ENCODE results near the gene GINS3. TPM values are rescaled to one million over a fixed set of nuclear protein-coding genes. Genes with fewer than 3 reads are reported as not detected.
A peak's percentile ranks its signal among the peaks of the same experiment; 100 is the strongest.

GINS3 gene
- total RNA-seq, 1 donor from 2014 or later: 22.2 TPM

DNA sequence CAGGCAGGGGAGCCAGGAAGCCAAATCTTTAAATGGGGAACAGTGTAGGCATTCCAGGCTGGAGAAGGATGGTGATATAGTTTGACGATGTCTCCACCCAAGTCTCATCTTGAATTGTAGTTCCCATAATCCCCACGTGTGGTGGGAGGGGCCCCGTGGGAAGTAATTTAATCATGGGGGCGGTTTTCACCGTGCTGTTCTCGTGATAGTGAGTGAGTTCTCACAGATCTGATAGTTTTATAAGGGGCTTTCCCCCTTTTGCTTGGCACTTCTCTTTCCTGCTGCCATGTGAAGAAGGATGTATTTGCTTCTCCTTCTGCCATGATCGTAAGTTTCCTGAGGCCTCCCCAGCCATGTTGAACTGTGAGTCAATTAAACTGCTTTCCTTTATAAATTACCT lies 28.8 kb downstream of the GINS3 start:
- no peak for TF ChIP-seq CTCF (conservative IDR thresholded peaks at IDR 0.05)
- Mint-ChIP-seq H3K4me1 (no peaks in the 10 kb centered on the region), H3K27me3 (ENCODE audit: low read depth) (no peaks in the 10 kb centered on the region)

DNA sequence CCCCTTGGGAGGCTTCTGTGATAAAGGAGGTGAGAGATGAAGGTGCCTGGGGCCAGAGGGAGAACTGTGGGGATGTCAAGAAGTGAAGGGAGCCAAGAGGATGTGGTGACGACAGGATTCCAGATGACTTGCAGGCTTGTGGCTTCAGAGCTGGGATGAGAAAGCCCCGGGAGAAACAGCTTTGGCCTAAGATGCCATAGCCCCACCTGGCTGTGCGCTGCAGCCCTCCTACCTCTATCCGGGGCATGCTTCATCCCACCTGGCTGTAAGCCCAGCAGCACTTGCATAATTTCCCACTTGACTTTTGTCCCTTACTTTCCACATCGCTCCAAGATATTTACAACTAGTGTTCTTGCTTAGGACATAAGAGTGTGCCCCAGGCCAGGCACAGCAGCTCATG lies 29.3 kb downstream of the GINS3 start:
- Mint-ChIP-seq H3K4me1 (no peaks in the 10 kb centered on the region), H3K27me3 (ENCODE audit: low read depth) (no peaks in the 10 kb centered on the region), H3K9me3 (no peaks in the 10 kb centered on the region), H3K36me3 (ENCODE audit: low read depth) (no peaks in the 10 kb centered on the region), H3K4me3 (no peak overlapping the region), H3K27ac (ENCODE audit: unreplicated experiment) (no peak overlapping the region)
- no peak for TF ChIP-seq CTCF (conservative IDR thresholded peaks at IDR 0.05)
- DNase-seq (ENCODE audit: low read depth, low spot score): no peak

More for the DNA sequence above, 28.8 kb downstream of the GINS3 start:
- DNase-seq (ENCODE audit: low read depth, low spot score): no peak
- Mint-ChIP-seq H3K27ac (ENCODE audit: unreplicated experiment) (no peak overlapping the region), H3K4me3 (no peak overlapping the region), H3K36me3 (ENCODE audit: low read depth) (no peaks in the 10 kb centered on the region), H3K9me3 (no peaks in the 10 kb centered on the region)

DNA sequence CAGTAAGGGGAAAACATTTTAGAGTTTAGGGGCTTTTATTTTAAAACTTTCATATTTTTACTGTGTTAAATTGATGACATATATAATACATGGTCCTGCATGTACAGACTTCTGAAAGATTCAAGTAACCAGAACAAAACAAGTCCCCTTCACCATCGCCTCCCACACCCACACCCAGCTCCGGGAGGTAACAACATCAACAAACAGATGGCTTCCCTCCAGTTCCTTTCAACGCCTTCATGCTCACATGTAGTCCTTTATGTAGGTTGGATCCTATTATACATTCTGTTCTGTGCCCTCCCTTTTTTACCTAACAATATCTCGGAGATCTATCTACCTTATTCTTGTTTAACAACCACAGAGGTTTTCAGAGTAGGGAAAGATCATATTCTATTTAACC lies 30.5 kb downstream of the GINS3 start:
- Mint-ChIP-seq H3K9me3 (no peaks in the 10 kb centered on the region), H3K27ac (ENCODE audit: unreplicated experiment) (no peak overlapping the region), H3K4me1 (no peaks in the 10 kb centered on the region), H3K27me3 (ENCODE audit: low read depth) (peaks cover 6% of the 10 kb centered on the region), H3K4me3 (no peak overlapping the region), H3K36me3 (ENCODE audit: low read depth) (no peaks in the 10 kb centered on the region)
- TF ChIP-seq CTCF (conservative IDR thresholded peaks at IDR 0.05): no peak
- DNase-seq (ENCODE audit: low read depth, low spot score): no peak

GRCh38 chr16:58425245-58425644 lies 33.0 kb downstream of the GINS3 start:
- no peak overlapping the region for H3K4me3 Mint-ChIP-seq
- H3K36me3 Mint-ChIP-seq (ENCODE audit: low read depth): no peaks in the 10 kb centered on the region
- peaks cover 6% of the 10 kb centered on the region for H3K4me1 Mint-ChIP-seq
- TF ChIP-seq CTCF (conservative IDR thresholded peaks at IDR 0.05): no peak
- H3K27ac Mint-ChIP-seq (ENCODE audit: unreplicated experiment): peak overlapping the region; percentile 43
- DNase-seq (ENCODE audit: low read depth, low spot score): no peak
- no peaks in the 10 kb centered on the region for H3K9me3 Mint-ChIP-seq
- peaks cover 16% of the 10 kb centered on the region for H3K27me3 Mint-ChIP-seq (ENCODE audit: low read depth)

DNA sequence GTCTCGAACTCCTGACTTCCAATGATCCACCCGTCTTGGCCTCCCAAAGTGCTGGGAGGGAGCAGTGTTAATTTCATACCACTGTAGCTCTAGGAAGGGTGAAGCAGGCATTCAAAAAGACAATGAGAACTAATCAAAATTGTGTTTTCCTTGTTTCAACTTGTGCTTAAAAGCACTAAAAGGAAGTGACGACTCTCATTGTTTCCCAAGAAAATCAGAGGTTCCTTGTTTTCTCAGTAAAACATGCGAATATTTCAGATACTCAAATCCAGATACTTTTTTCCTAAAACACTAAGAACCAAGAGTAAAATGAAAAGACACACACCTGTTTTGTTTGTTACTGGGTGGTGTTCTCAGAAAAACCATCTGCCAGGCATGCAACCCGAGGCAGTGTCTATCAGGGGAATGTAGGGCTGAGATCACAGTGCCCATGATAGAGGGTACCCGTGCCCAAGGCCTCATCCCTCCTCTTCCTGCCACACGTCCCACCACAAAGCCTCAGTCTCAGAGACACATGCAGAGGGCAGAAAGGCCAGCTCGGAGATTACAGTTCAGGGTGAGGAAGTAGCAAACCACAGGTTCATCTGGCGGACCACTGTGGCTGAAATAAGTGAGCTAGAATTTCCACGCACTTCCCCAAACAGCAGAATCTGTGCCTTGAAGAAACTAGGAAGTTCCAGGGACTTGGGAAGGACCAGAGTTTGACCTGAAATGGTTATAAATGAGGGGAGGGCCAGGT lies 33.7 kb downstream of the GINS3 start:
- no peak for TF ChIP-seq CTCF (conservative IDR thresholded peaks at IDR 0.05)
- H3K36me3 Mint-ChIP-seq (ENCODE audit: low read depth): no peaks in the 10 kb centered on the region
- H3K9me3 Mint-ChIP-seq: no peaks in the 10 kb centered on the region
- H3K27me3 Mint-ChIP-seq (ENCODE audit: low read depth): peaks cover 16% of the 10 kb centered on the region
- no peak for DNase-seq (ENCODE audit: low read depth, low spot score)
- peaks cover 6% of the 10 kb centered on the region for H3K4me1 Mint-ChIP-seq
- H3K27ac Mint-ChIP-seq (ENCODE audit: unreplicated experiment): no peak overlapping the region
- H3K4me3 Mint-ChIP-seq: no peak overlapping the region
